ENCODE data around the gene C20orf202. TPM values are rescaled to one million over a fixed set of nuclear protein-coding genes. Genes with fewer than 3 reads are reported as not detected.
"Not testable (repeated sequence)": the region's sequence is repeated elsewhere in the genome, so short reads cannot be mapped to it uniquely, and the experiment has no call there.

The C20orf202 gene
- total and polyA plus RNA-seq, 8 donors: 0.13 to 0.23 (median 0.16) TPM; not detected in 4

DNA sequence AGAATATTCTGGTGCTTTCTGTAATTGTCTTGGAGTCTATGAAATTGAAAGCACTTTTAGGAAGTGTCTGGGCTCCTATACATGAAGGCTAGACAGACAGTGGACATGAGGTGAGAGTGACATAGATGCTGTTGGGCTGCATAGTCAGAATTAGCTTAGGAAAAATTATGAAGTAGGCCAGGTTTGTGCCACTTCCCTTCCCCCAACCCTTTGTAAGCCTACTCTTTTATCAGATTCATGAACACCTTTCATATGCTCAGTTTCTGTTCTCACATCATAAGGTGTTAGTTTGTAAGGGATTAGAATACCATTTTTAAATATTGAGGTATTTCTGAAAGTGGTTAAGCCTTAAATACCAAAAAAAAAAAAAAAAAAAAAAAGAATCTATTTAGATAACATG is 44.4 kb downstream of the C20orf202 start:
- no peak for DNase-seq
- Histone ChIP-seq H3K36me3 (no peaks in the 10 kb centered on the region), H3K27me3 (no peaks in the 10 kb centered on the region), H3K27ac (no peak overlapping the region), H3K4me1 (no peaks in the 10 kb centered on the region), H3K4me3 (no peak overlapping the region), H3K9me3 (no peaks in the 10 kb centered on the region)
- no peak for FAIRE-seq
- ATAC-seq: no peak
- intact Hi-C loops (cut with DNase I): no loop called here
- TF ChIP-seq, protein P1, sequence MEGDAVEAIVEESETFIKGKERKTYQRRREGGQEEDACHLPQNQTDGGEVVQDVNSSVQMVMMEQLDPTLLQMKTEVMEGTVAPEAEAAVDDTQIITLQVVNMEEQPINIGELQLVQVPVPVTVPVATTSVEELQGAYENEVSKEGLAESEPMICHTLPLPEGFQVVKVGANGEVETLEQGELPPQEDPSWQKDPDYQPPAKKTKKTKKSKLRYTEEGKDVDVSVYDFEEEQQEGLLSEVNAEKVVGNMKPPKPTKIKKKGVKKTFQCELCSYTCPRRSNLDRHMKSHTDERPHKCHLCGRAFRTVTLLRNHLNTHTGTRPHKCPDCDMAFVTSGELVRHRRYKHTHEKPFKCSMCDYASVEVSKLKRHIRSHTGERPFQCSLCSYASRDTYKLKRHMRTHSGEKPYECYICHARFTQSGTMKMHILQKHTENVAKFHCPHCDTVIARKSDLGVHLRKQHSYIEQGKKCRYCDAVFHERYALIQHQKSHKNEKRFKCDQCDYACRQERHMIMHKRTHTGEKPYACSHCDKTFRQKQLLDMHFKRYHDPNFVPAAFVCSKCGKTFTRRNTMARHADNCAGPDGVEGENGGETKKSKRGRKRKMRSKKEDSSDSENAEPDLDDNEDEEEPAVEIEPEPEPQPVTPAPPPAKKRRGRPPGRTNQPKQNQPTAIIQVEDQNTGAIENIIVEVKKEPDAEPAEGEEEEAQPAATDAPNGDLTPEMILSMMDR (IDR thresholded peaks at IDR 0.05): no peak

DNA sequence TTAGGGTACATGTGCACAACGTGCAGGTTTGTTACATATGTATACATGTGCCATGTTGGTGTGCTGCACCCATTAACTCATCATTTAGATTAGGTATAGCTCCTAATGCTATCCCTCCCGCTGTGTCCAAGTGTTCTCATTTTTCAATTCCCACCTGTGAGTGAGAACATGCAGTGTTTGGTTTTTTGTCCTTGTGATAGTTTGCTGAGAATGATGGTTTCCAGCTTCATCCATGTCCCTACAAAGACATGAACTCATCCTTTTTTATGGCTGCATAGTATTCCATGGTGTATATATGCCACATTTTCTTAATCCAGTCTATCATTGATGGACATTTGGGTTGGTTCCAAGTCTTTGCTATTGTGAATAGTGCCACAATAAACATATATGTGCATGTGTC is 47.0 kb downstream of the C20orf202 start:
- H3K9me3 ChIP-seq; H3K27me3 ChIP-seq; H3K4me1 ChIP-seq; DNase-seq; H3K4me3 ChIP-seq; FAIRE-seq; H3K36me3 ChIP-seq; H3K27ac ChIP-seq; intact Hi-C loops (cut with DNase I); ATAC-seq: not testable (repeated sequence)
- 72 to 87% methylated on average over 2 of the region's 2 CpGs for WGBS, 2 donors

GRCh38 chr20:1252416-1252815 is 49.2 kb downstream of the C20orf202 start:
- ATAC-seq: no peak
- FAIRE-seq: no peak
- Histone ChIP-seq H3K27me3 (peaks cover 0 to 12% (median 3%) of the 10 kb centered on the region in 4 donors), H3K36me3 (no peaks in the 10 kb centered on the region), H3K4me1 (no peaks in the 10 kb centered on the region), H3K4me3 (no peak overlapping the region), H3K27ac (no peak overlapping the region), H3K9me3 (no peaks in the 10 kb centered on the region)
- 78 to 80% methylated on average over 3 of the region's 3 CpGs for WGBS, 2 donors
- no peak for DNase-seq
- TF ChIP-seq, protein P1 (IDR thresholded peaks at IDR 0.05): no peak
- intact Hi-C loops (cut with DNase I): no loop called here

DNA sequence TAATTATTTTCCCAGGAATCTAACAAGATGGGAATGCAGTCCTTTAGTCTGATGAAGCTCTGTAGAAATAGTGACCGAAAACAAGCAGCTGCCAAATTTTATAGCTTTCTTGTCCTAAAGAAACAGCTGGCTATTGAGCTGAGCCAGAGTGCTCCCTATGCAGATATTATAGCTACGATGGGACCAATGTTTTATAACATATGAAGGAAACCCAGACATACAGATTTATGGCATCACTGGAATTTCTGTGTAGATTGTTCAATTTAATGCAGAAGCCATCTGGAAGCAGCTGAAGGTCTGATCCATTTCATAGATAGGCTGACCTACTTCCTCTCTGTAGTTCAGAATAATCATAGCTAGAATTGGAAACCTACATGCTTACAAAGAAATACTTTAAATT is 51.0 kb downstream of the C20orf202 start:
- Histone ChIP-seq H3K36me3 (no peaks in the 10 kb centered on the region), H3K9me3 (no peaks in the 10 kb centered on the region), H3K27me3 (peaks cover 0 to 14% (median 3%) of the 10 kb centered on the region in 4 donors), H3K4me3 (no peak overlapping the region), H3K4me1 (no peaks in the 10 kb centered on the region), H3K27ac (no peak overlapping the region)
- FAIRE-seq: no peak
- ATAC-seq: no peak
- no peak for DNase-seq
- TF ChIP-seq, protein P1 (IDR thresholded peaks at IDR 0.05): no peak
- 70 to 71% methylated on average over 2 of the region's 2 CpGs for WGBS, 2 donors
- intact Hi-C loops (cut with DNase I): no loop called here

GRCh38 chr20:1255675-1256074 is 52.4 kb downstream of the C20orf202 start:
- H3K9me3 ChIP-seq: no peaks in the 10 kb centered on the region
- TF ChIP-seq, protein P1 (IDR thresholded peaks at IDR 0.05): no peak
- DNase-seq: no peak
- WGBS, 2 donors: 77 to 85% methylated on average over 2 of the region's 2 CpGs
- intact Hi-C loops (cut with DNase I): no loop called here
- no peak overlapping the region for H3K4me3 ChIP-seq
- H3K27ac ChIP-seq: no peak overlapping the region
- no peaks in the 10 kb centered on the region for H3K4me1 ChIP-seq
- no peak for FAIRE-seq
- no peaks in the 10 kb centered on the region for H3K36me3 ChIP-seq
- peaks cover 0 to 14% (median 3%) of the 10 kb centered on the region in 4 donors for H3K27me3 ChIP-seq
- no peak for ATAC-seq

Other genes with a start within 250 kb of the C20orf202 start
- gene RSPO4, start 201.1 kb upstream of the C20orf202 start, total RNA-seq: under 1 TPM in 3 of 6 donors, not detected in 3; 0.09 to 0.28 (median 0.21) TPM
- gene RSPO4, start 201.1 kb upstream of the C20orf202 start, polyA plus RNA-seq: under 1 TPM; 0.08 to 0.09 TPM
- gene PSMF1, start 84.9 kb upstream of the C20orf202 start, total RNA-seq: 100 to 1,000 TPM in 1 of 6 donors, 10 to 100 TPM in 5; 71.9 to 114 (median 84.1) TPM
- gene PSMF1, start 84.9 kb upstream of the C20orf202 start, polyA plus RNA-seq: 10 to 100 TPM; 17.8 to 43.4 TPM
- gene TMEM74B, start 18.5 kb upstream of the C20orf202 start, total RNA-seq: 1 to 10 TPM in 1 of 6 donors, under 1 TPM in 5; 0.22 to 1.6 (median 0.59) TPM
- gene TMEM74B, start 18.5 kb upstream of the C20orf202 start, polyA plus RNA-seq: 10 to 100 TPM in 1 of 2 donors, 1 to 10 TPM in 1; 4.4 to 15.3 TPM
- gene RAD21L1, start 22.6 kb downstream of the C20orf202 start, total RNA-seq: not detected
- gene RAD21L1, start 22.6 kb downstream of the C20orf202 start, polyA plus RNA-seq: not detected
- gene SNPH, start 62.8 kb downstream of the C20orf202 start, total RNA-seq: 1 to 10 TPM; 1.1 to 2.7 (median 2.2) TPM
- gene SNPH, start 62.8 kb downstream of the C20orf202 start, polyA plus RNA-seq: 1 to 10 TPM; 3.6 to 4.3 TPM
- gene SDCBP2, start 125.7 kb downstream of the C20orf202 start, total RNA-seq: 10 to 100 TPM in 3 of 6 donors, 1 to 10 TPM in 3; 4.7 to 14.8 (median 9.3) TPM
- 10 to 100 TPM; 13.8 to 23.8 TPM for gene SDCBP2, start 125.7 kb downstream of the C20orf202 start, polyA plus RNA-seq
- gene FKBP1A, start 189.6 kb downstream of the C20orf202 start, total RNA-seq: 100 to 1,000 TPM in 1 of 6 donors, 10 to 100 TPM in 5; 40.2 to 104 (median 67.3) TPM
- gene FKBP1A, start 189.6 kb downstream of the C20orf202 start, polyA plus RNA-seq: 10 to 100 TPM; 62.1 to 86.7 TPM

Data from pancreas (tissue), 10 donors.